ENCODE results near the gene SPRED2. TPM values are rescaled to one million over a fixed set of nuclear protein-coding genes. Genes with fewer than 3 reads are reported as not detected.

Gene SPRED2
- polyA plus RNA-seq, 4 donors = 35.8 to 57.5 (median 40.7) TPM

GRCh38 chr2:65389476-65389875 is 42.9 kb downstream of the SPRED2 start:
- DNase-seq (ENCODE audit: low read depth in 4 of 4, low spot score in 3 of 4) = no peak

- DNase-seq (ENCODE audit: low read depth in 4 of 4, low spot score in 3 of 4) = no peak
Observed at GRCh38 chr2:65388596-65389390, 43.6 kb downstream of the SPRED2 start.

GRCh38 chr2:65388051-65388531 is 44.3 kb downstream of the SPRED2 start:
- no peak for DNase-seq (ENCODE audit: low read depth in 4 of 4, low spot score in 3 of 4)

- DNase-seq (ENCODE audit: low read depth in 4 of 4, low spot score in 3 of 4) = no peak
Observed at GRCh38 chr2:65386989-65387388, 45.4 kb downstream of the SPRED2 start.

DNA sequence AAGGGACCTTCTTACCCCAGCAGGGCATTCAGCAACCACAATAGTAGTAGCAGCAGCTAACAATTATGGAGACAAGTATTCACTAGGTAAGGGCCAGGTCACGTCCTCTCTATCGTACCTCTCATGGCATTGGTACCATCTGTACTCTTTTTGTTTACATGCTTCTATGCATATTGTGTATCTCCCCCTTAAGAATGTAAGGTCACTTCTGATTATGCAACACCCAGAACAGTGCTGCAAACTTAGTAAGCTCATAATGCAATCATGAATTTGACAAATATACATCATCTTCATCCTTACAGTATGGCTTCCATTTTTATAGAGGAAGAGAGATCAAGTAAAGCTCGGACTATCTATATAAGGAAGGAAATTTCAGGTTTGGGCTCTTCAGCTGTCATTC is 46.1 kb downstream of the SPRED2 start:
- DNase-seq (ENCODE audit: low read depth in 4 of 4, low spot score in 3 of 4) = no peak

- no peak for DNase-seq (ENCODE audit: low read depth in 4 of 4, low spot score in 3 of 4)
Observed at GRCh38 chr2:65383541-65384488, 48.6 kb downstream of the SPRED2 start.

- DNase-seq (ENCODE audit: low read depth in 4 of 4, low spot score in 3 of 4) = peak in 2 of 4 donors; percentile 60 to 69
Observed at GRCh38 chr2:65382776-65383357, 49.5 kb downstream of the SPRED2 start.

DNA sequence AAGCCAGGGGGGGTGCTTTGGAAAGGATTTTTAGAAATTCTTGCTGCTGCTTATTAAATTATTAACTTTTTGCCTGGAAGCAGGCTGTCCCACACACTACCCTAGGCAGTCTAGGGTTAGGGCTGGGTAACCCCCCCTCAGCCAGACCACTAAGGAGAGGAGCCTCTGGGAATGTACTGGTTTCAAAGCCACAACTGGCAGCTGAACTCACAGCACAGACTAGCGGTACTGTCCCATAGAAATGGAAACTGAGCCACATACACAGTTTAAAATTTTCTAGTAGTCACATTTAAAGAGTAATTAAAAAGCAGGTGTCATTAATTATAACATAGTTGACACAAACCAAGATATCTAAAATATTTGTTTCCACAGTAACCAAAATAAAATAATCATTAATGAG is 50.1 kb downstream of the SPRED2 start:
- DNase-seq (ENCODE audit: low read depth in 4 of 4, low spot score in 3 of 4) = no peak

DNA sequence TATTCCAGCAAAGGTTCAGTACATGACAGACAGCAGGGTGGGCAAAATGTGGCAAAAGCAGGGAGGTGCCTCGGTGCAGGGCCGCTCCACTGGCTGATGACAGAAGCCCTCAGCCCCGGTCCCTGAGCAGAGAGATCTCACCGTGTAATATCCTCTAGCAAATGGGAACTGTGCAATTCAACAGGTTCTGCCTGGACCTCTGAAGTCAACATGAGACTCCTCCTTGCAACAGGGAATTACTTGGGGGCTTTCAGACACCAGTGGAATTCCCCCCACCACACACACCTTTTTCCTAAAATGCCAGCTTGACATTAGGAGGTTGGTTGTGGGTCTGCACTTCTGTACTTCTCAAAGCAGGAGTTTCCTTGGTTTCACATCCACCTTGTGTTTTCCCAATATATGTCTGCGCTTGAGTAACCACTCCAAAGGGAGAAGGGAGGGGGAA is 50.8 kb downstream of the SPRED2 start:
- no peak for DNase-seq (ENCODE audit: low read depth in 4 of 4, low spot score in 3 of 4)

DNA sequence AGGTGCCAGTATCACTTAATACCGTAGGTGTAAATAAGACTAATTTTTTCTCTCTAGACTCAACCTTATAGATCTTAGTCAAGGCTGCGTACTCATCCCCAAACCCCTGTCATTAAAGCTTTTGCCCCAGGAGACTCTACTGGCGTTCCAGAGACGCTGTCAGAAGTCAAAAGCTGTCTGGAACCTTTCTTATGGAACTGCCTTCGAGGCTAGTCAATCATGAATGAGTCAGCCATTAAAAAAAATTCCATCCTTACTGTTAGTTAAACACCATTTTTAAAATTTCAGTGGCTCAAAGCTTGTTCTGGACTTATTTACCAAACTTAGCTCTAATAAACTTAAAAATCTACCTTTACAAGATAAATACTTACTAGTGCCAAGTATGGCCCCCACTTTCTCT is 52.1 kb downstream of the SPRED2 start:
- DNase-seq (ENCODE audit: low read depth in 4 of 4, low spot score in 3 of 4) = no peak

- DNase-seq (ENCODE audit: low read depth in 4 of 4, low spot score in 3 of 4) = no peak
Observed at GRCh38 chr2:65379721-65380171, 52.7 kb downstream of the SPRED2 start.

- DNase-seq (ENCODE audit: low read depth in 4 of 4, low spot score in 3 of 4) = no peak
Observed at GRCh38 chr2:65379223-65379622, 53.2 kb downstream of the SPRED2 start.

DNA sequence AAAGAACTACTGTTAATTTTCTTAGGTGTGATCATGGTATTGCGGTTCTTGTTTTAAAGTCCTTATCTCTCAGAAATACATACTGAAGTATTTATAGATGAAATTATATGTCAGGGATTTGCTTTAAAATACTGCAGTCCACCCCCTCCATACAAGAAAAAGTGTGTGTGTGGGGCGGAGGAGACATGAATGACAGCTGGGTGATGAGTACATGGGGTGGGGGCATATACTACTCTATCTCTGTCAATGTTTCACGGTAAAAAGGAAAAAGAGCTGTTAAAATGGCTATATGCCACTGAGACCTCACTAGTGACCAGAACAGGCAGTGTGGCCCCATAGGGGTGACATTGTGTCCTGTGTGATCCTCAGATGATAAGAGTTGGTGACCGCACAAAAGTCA is 54.1 kb downstream of the SPRED2 start:
- DNase-seq (ENCODE audit: low read depth in 4 of 4, low spot score in 3 of 4) = no peak

DNA sequence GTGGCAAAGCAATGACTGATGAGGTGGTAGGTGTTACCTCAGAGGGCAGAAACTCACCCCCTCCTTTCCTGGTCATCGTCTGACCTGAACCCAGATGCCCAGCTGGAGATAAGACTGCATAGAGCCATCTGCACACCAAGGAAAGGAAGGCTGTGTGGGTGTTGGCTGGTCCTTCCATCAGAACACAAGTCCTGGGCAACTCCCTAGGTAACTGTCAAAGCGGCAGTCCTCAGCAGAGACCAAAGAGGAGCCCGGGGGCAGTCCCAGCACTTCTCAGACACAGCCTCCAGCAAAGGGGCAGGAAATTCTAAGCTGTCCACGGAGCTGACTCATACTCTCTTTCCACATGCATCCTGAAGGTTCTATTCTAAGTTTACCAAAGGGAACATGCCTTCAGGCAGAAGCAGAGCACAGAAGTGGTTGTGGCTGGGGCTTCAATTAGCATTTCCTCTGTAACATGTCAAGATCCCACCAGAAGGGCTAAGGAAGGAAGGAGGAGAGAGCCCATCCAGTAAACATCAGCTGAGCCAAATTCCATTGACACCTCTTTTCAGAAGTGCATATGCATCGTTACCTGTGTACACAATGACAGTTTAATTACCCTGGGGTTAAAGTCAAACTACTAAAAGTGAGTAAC is 54.7 kb downstream of the SPRED2 start:
- no peak for DNase-seq (ENCODE audit: low read depth in 4 of 4, low spot score in 3 of 4)

DNA sequence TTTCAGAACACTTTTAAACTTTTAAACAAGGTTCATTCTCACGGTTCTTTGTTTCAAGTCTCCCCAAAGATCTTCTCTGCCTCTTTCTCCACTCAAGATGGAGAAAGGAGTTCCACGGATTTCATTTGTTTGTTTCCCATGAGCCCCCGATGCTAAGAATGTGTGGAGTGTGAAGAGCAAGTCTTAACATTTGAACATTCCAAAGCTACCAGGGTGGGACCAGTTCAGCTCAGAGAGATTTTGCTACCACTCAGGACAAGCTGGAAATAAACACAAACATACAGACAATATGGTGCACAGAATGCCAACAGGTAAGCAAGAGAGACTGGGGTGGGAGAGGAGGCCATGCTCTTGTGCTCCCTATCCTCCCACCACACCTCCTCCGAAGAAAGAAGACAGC is 56.7 kb downstream of the SPRED2 start:
- DNase-seq (ENCODE audit: low read depth in 4 of 4, low spot score in 3 of 4) = no peak

GRCh38 chr2:65374999-65375398 is 57.4 kb downstream of the SPRED2 start:
- no peak for DNase-seq (ENCODE audit: low read depth in 4 of 4, low spot score in 3 of 4)

GRCh38 chr2:65374575-65374974 is 57.8 kb downstream of the SPRED2 start:
- no peak for DNase-seq (ENCODE audit: low read depth in 4 of 4, low spot score in 3 of 4)

DNA sequence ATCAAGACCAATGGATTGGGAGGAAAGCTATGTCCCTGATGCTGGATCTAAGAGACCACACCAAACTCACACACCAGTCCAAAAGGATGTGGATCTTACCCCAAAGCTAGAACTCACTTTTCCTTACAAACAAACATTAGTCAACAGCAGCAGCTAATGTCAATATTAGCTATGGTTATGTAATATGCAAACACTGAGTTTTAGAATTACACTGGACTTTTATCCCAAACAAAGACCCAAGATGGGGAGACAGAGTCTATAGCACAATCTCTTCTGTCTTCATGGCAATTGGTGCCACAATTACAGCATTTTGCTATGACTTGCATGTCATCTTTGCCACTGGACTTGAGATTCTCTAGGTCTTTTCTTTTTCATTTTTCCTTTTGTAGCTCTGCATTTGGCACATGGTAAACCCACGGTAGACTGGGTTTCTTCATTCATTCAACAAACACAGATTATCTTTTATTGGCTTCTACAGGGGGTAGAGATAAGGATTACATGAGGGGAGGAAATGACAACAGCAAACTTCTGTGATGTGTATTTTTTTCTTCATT is 59.0 kb downstream of the SPRED2 start:
- no peak for DNase-seq (ENCODE audit: low read depth in 4 of 4, low spot score in 3 of 4)

DNA sequence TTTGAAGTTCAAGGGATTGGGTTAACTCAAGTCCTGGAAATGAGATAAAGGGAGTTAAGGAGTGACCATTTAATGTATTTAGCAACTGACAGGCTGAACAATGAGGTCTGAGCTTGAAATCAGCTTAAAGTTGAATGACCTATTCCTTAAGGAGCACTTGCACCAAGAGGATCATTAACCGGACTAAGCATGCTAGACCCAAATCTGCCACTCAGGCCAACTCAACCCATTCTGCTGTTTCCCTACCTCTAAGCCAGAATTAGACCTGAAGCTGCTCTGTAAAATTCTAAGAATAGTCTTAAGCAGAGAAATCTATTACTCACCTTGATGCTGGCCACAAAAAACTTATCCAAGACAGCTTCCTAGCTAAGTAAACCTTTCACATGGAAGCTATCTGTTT is 59.8 kb downstream of the SPRED2 start:
- DNase-seq (ENCODE audit: low read depth in 4 of 4, low spot score in 3 of 4) = no peak

GRCh38 chr2:65371074-65371434 is 61.3 kb downstream of the SPRED2 start:
- DNase-seq (ENCODE audit: low read depth in 4 of 4, low spot score in 3 of 4) = no peak
